Umbilical cord (tissue), 2 donors: ENCODE results near the gene ANKH. TPM values are rescaled to one million over a fixed set of nuclear protein-coding genes. Genes with fewer than 3 reads are reported as not detected.

ENCODE experiments used
- DNase-seq: peaks from one replicate; pipeline ENCODE4 v3.0.0-alpha.2; 2015; ENCODE audit warnings: low spot score
- total RNA-seq: library from RNA; depleted of rRNA; stranded (reverse); fragments of >200 nt; gene quantifications from one replicate; pipeline ENCODE4 v1.2.3, GENCODE V29; 2014; ENCODE audit warnings: low replicate concordance; ENCODE audit not compliant: insufficient read depth

ANKH gene
- total RNA-seq, 1 donor from 2014 or later, result 27.0 TPM

DNA sequence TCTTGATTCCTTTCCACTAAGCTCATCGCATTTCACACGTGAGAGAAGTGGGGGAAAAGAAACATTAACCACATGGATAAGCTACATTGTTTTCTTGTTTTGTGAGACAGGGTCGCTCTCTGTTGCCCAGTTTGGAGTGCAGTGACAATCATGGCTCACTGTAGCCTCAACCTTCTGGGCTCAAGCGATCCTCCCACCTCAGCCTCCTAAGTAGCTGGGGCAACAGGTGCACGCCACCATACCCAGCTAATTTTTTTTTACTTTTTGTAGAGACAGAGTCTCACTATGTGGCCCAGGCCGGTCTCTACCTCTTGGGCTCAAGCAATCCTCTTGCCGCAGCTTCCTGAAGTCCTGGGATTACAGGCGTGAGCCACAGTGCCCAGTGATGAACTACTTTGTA, 204.3 kb downstream of the ANKH start:
- DNase-seq, result no peak

GRCh38 chr5:14666357-14666756, 205.2 kb downstream of the ANKH start:
- no peak for DNase-seq

GRCh38 chr5:14665949-14666348, 205.6 kb downstream of the ANKH start:
- no peak for DNase-seq

GRCh38 chr5:14665101-14665822, 206.3 kb downstream of the ANKH start:
- peak; percentile 48 for DNase-seq

GRCh38 chr5:14664270-14665100, 207.1 kb downstream of the ANKH start, which contains the start of gene OTULIN:
Gene OTULIN (plus strand): TSS chr5:14664718. CDS start chr5:14664826, 108 bp downstream.
- peak; percentile 97 for DNase-seq

GRCh38 chr5:14663734-14664269, 207.8 kb downstream of the ANKH start:
- DNase-seq, result no peak

GRCh38 chr5:14662721-14663260, 208.8 kb downstream of the ANKH start:
- DNase-seq, result no peak

GRCh38 chr5:14660833-14661232, 210.7 kb downstream of the ANKH start:
- no peak for DNase-seq

GRCh38 chr5:14659821-14660607, 211.6 kb downstream of the ANKH start:
- no peak for DNase-seq

DNA sequence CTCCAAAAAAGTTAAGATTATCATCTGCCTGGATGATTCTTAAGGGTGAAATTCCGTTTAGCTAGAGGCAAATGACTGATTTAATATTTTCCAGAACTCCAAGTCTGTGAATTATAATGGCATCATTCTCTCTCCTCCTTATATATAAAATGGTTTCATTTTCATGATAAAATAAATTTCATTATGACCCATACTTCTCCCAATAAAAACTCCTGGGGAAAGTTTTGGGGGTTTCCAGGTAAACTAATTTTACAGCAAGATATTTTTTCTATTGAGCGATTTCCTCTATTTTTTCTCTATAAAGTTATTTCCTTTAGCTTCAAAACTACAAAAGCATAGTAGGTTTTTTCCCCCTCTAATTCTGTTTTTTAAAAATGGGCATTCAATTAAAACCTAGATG, 214.7 kb downstream of the ANKH start:
- DNase-seq, result no peak

DNA sequence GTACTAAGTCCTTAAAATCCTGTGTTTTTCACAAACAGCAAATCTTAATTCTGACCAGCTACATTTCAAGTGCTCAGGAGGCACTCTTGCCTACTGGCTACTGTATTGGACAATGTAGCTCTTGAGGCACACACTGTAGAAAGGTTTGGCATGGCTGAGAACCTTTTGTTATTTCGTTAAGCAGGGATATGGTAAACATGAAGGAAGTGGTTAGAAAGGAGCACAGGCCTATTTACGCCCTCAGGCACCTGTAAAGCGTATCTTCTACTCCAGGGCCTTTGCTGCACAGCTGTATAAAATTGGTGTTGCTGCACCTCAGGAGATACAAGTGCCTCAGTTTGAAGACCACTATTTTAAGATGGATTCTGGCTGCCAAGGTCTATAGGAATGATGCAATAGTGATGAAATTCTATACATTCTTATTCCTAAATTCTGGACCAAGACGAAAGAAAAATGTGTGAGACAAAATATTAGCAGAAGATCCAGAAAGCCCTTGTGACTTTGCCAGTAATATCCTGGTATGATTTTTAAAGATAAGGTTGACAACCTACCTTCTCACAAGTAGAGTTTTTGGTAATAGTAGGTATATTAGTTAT, 216.3 kb downstream of the ANKH start:
- DNase-seq, result no peak

Other genes starting within 250 kb of the ANKH start
- gene OTULIN, start 207.1 kb downstream of the ANKH start, total RNA-seq, result 37.6 TPM